GM23338 (cell line): ENCODE results near the gene PPP2R5B. TPM values are rescaled to one million over a fixed set of nuclear protein-coding genes. Genes with fewer than 3 reads are reported as not detected.
A peak's percentile ranks its signal among the peaks of the same experiment; 100 is the strongest.

Experiments used
- ATAC-seq: fragments of 200-7000 bp; cut with Tn5 transposase; 3 replicates; pipeline ENCODE4 v1.9.1; 2020
- DNase-seq: peaks from one replicate; pipeline ENCODE4 v3.0.0-alpha.2; 2015; ENCODE audit warnings: low spot score
- H2AFZ ChIP-seq: fragments of 200-600 bp; sonication (generic); 2 replicates; pipeline ENCODE4 v1.8.0; 2016; ENCODE audit warnings: antibody characterized with exemption, mild to moderate bottlenecking, moderate library complexity
- H3F3A ChIP-seq: fragments of 200-600 bp; sonication (generic); replicated peaks from 2 replicates; pipeline ENCODE4 v1.8.0; 2017; ENCODE audit warnings: antibody characterized with exemption, mixed run types, low read depth
- H3K27ac ChIP-seq: fragments of 200-600 bp; sonication (generic); 2 replicates; pipeline ENCODE4 v1.6.1; 2016; ENCODE audit warnings: low read depth
- H3K27me3 ChIP-seq: fragments of 200-600 bp; sonication (generic); 2 replicates; pipeline ENCODE4 v1.8.0; 2016; ENCODE audit warnings: mild to moderate bottlenecking, mixed run types, moderate library complexity; ENCODE audit not compliant: insufficient read depth
- H3K36me3 ChIP-seq: fragments of 200-600 bp; sonication (generic); 2 replicates; pipeline ENCODE4 v1.8.0; 2016; ENCODE audit warnings: mild to moderate bottlenecking; ENCODE audit not compliant: insufficient read depth
- H3K4me1 ChIP-seq: fragments of 200-600 bp; sonication (generic); 2 replicates; pipeline ENCODE4 v1.8.0; 2016; ENCODE audit warnings: mild to moderate bottlenecking, moderate library complexity; ENCODE audit not compliant: insufficient read depth
- H3K4me2 ChIP-seq: fragments of 200-600 bp; sonication (generic); 2 replicates; pipeline ENCODE4 v1.7.1; 2017; ENCODE audit warnings: mixed run types
- H3K4me3 ChIP-seq: fragments of 200-600 bp; sonication (generic); 2 replicates; pipeline ENCODE4 v1.6.1; 2016; ENCODE audit warnings: mixed run types
- H3K79me2 ChIP-seq: fragments of 200-600 bp; sonication (generic); replicated peaks from 2 replicates; pipeline ENCODE4 v1.8.0; 2017; ENCODE audit warnings: mild to moderate bottlenecking; ENCODE audit not compliant: insufficient read depth
- H3K9me2 ChIP-seq: fragments of 200-600 bp; sonication (generic); 2 replicates; pipeline ENCODE4 v1.8.0; 2017; ENCODE audit not compliant: insufficient read depth
- H4K20me1 ChIP-seq: fragments of 200-600 bp; sonication (generic); replicated peaks from 2 replicates; pipeline ENCODE4 v1.8.0; 2017; ENCODE audit warnings: mild to moderate bottlenecking; ENCODE audit not compliant: insufficient read depth
- H3K27ac Mint-ChIP-seq: 2 replicates; pipeline ENCODE4 v1.8.0; 2020; ENCODE audit warnings: inconsistent platforms, mild to moderate bottlenecking, moderate library complexity, mixed read lengths
- H3K27me3 Mint-ChIP-seq: 3 replicates; pipeline ENCODE4 v1.8.0; 2022; ENCODE audit warnings: low read depth, mild to moderate bottlenecking, moderate library complexity, mixed read lengths, inconsistent platforms; ENCODE audit not compliant: insufficient read depth, poor library complexity
- H3K36me3 Mint-ChIP-seq: 3 replicates; pipeline ENCODE4 v1.8.0; 2021; ENCODE audit warnings: low read depth, mild to moderate bottlenecking, inconsistent platforms, moderate library complexity, mixed read lengths
- H3K4me1 Mint-ChIP-seq: 3 replicates; pipeline ENCODE4 v1.8.0; 2020; ENCODE audit warnings: mild to moderate bottlenecking, inconsistent platforms, mixed read lengths
- H3K4me3 Mint-ChIP-seq: 3 replicates; pipeline ENCODE4 v1.8.0; 2021; ENCODE audit warnings: moderate library complexity, mild to moderate bottlenecking, inconsistent platforms, mixed read lengths
- H3K9me3 Mint-ChIP-seq: 3 replicates; pipeline ENCODE4 v1.8.0; 2020; ENCODE audit warnings: moderate library complexity, mild to moderate bottlenecking, inconsistent platforms, mixed read lengths
- EZH2 ChIP-seq: fragments of 200-600 bp; sonication (generic); IDR thresholded peaks from one replicate; pipeline ENCODE4 v1.8.0; 2017; ENCODE audit warnings: antibody characterized with exemption, mild to moderate bottlenecking, low read depth; ENCODE audit not compliant: unreplicated experiment
- JUNB ChIP-seq: IDR thresholded peaks from one replicate; pipeline ENCODE4 v1.6.1; 2016; ENCODE audit warnings: antibody characterized with exemption; ENCODE audit not compliant: unreplicated experiment
- POLR2AphosphoS5 ChIP-seq: IDR thresholded peaks from 2 replicates; pipeline ENCODE4 v1.6.1; 2016; ENCODE audit warnings: antibody characterized with exemption, low read depth
- ZNF114 ChIP-seq: fragments of 250-450 bp; sonication (Bioruptor Pico); IDR thresholded peaks from 2 replicates; pipeline ENCODE4 v1.5.0; 2020; ENCODE audit warnings: mild to moderate bottlenecking, moderate library complexity
- polyA plus RNA-seq: library from polyadenylated mRNA; unstranded; fragments of >200 nt; fragmentation: Nextera tagmentation; extraction: Ambion mirVana; gene quantifications from 2 replicates; pipeline ENCODE4 v1.2.1, GENCODE V29; 2016
- total RNA-seq: library from RNA; depleted of rRNA; stranded (reverse); fragments of >200 nt; shearing (Covaris generic); gene quantifications from 2 replicates; pipeline ENCODE4 v1.2.3, GENCODE V29; 2014
- TF ChIP-seq, protein P1 (sequence below): IDR thresholded peaks from one replicate; pipeline ENCODE4 v1.6.1; 2018; ENCODE audit warnings: antibody characterized with exemption; ENCODE audit not compliant: unreplicated experiment
- TF ChIP-seq, protein P2 (sequence below), 2 experiments: fragments of 200-600 bp in 1 of 2; sonication (generic) in 1 of 2; conservative IDR thresholded peaks; 2 replicates each; pipeline versions ENCODE4 v1.5.1 to v1.6.1; 2016 to 2017; ENCODE audit warnings: antibody characterized with exemption in 2 of 2, low read depth in 2 of 2, mild to moderate bottlenecking in 2 of 2, moderate library complexity in 1 of 2
- TF ChIP-seq, protein P3 (sequence below): IDR thresholded peaks from 2 replicates; pipeline ENCODE4 v1.6.1; 2016; ENCODE audit warnings: antibody characterized with exemption

The PPP2R5B gene
- total and polyA plus RNA-seq, 2 experiments from 2014 or later, result 2.8 to 5.8 TPM

DNA sequence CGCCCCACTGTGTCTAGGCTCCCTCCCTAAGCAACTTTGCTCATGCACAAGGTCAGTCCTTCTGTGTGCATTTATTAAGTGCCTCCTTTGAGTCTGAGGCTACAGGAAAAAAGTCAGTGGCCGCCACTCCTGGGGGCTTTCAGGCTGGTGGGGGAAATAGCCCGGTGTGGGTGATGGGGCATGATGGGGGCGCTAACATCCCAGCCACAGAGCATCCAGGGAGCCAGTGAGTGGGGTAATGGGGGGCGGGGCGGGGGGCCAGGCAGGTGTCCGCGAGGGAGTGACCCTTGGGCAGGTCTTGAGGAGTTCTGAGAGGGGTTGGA, 36.1 kb upstream of the PPP2R5B start (continued):
- TF ChIP-seq, protein P1, sequence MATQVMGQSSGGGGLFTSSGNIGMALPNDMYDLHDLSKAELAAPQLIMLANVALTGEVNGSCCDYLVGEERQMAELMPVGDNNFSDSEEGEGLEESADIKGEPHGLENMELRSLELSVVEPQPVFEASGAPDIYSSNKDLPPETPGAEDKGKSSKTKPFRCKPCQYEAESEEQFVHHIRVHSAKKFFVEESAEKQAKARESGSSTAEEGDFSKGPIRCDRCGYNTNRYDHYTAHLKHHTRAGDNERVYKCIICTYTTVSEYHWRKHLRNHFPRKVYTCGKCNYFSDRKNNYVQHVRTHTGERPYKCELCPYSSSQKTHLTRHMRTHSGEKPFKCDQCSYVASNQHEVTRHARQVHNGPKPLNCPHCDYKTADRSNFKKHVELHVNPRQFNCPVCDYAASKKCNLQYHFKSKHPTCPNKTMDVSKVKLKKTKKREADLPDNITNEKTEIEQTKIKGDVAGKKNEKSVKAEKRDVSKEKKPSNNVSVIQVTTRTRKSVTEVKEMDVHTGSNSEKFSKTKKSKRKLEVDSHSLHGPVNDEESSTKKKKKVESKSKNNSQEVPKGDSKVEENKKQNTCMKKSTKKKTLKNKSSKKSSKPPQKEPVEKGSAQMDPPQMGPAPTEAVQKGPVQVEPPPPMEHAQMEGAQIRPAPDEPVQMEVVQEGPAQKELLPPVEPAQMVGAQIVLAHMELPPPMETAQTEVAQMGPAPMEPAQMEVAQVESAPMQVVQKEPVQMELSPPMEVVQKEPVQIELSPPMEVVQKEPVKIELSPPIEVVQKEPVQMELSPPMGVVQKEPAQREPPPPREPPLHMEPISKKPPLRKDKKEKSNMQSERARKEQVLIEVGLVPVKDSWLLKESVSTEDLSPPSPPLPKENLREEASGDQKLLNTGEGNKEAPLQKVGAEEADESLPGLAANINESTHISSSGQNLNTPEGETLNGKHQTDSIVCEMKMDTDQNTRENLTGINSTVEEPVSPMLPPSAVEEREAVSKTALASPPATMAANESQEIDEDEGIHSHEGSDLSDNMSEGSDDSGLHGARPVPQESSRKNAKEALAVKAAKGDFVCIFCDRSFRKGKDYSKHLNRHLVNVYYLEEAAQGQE, result no peak
- TF ChIP-seq, protein P2, sequence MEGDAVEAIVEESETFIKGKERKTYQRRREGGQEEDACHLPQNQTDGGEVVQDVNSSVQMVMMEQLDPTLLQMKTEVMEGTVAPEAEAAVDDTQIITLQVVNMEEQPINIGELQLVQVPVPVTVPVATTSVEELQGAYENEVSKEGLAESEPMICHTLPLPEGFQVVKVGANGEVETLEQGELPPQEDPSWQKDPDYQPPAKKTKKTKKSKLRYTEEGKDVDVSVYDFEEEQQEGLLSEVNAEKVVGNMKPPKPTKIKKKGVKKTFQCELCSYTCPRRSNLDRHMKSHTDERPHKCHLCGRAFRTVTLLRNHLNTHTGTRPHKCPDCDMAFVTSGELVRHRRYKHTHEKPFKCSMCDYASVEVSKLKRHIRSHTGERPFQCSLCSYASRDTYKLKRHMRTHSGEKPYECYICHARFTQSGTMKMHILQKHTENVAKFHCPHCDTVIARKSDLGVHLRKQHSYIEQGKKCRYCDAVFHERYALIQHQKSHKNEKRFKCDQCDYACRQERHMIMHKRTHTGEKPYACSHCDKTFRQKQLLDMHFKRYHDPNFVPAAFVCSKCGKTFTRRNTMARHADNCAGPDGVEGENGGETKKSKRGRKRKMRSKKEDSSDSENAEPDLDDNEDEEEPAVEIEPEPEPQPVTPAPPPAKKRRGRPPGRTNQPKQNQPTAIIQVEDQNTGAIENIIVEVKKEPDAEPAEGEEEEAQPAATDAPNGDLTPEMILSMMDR (conservative IDR thresholded peaks at IDR 0.05; ENCODE audit: low read depth in 2 of 2), result no peak
- TF ChIP-seq EZH2 (no peak), ZNF114 (no peak), POLR2AphosphoS5 (no peak)
- TF ChIP-seq, protein P3, sequence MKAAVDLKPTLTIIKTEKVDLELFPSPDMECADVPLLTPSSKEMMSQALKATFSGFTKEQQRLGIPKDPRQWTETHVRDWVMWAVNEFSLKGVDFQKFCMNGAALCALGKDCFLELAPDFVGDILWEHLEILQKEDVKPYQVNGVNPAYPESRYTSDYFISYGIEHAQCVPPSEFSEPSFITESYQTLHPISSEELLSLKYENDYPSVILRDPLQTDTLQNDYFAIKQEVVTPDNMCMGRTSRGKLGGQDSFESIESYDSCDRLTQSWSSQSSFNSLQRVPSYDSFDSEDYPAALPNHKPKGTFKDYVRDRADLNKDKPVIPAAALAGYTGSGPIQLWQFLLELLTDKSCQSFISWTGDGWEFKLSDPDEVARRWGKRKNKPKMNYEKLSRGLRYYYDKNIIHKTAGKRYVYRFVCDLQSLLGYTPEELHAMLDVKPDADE, result no peak

DNA sequence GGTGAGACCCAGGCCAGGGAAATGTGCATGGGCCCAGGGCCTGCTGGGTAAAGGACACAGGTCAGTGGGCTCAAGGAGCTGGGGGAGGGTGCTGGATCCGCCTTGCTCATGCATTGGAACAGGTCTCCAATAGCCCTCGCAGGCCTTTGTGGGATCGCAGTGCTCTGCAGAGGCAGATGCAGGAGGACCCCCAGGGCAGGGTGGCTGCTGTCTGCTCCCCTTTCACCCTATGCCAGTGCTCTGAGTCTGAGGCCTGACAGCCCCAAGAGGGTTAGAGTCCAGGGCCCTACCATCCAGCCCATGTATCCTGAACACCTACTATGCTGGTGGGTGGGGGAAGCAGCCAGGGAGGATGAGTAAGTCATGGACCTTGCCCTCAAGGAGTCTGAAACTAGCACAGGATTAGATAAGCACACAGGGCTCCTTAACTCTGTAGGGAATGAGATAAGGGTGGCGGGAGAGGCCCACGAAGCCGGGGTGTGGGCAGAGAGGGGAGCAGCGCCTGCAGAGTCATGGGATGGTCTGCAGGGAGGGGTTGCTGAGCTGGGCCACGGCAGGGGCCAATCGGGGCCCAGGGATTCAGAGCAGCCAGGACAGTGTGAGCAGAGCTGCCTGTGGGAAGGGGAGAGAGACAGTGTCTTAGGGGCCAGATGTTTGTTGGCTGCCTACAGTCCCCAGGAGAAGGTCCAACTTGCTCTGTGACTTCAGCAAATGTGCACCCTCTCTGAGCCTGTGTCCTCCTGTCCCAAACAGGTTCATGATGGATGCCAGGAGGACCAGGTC, 35.6 kb upstream of the PPP2R5B start:
- Histone ChIP-seq H3K4me1 (peaks cover 16% of the 10 kb centered on the region; the same call in 1 of the 2 replicates), H3K36me3 (no peaks in the 10 kb centered on the region), H3K79me2 (no peaks in the 10 kb centered on the region), H4K20me1 (no peaks in the 10 kb centered on the region), H3K4me2 (no peak overlapping the region), H3K27ac (no peak overlapping the region), H2AFZ (peak overlapping the region; percentile 98), H3K27me3 (no peaks in the 10 kb centered on the region), H3K9me2 (no peaks in the 10 kb centered on the region), H3K4me3 (no peak overlapping the region), H3F3A (0 out of 2 replicates have a peak, but pooled peaks cover 2% of the 10 kb centered on the region)
- Mint-ChIP-seq H3K27me3 (peaks cover 6% of the 10 kb centered on the region), H3K27ac (no peak overlapping the region), H3K36me3 (no peaks in the 10 kb centered on the region; the same call in 2 of the 3 replicates), H3K4me1 (peaks cover 15% of the 10 kb centered on the region), H3K4me3 (no peak overlapping the region), H3K9me3 (no peaks in the 10 kb centered on the region)
- ATAC-seq, result peak; percentile 37
- TF ChIP-seq POLR2AphosphoS5 (no peak), JUNB (no peak)
- no peak for DNase-seq
